Subcutaneous abdominal adipose tissue (tissue), 5 donors: ENCODE data around the gene NRIP1.

Experiments used
- H3K27ac ChIP-seq: one replicate; pipeline ENCODE4 v1.7.0; 2013; ENCODE audit warnings: low read depth, mild to moderate bottlenecking, inconsistent platforms, low read length, moderate library complexity
- H3K27me3 ChIP-seq, 5 donors: one replicate each; pipeline ENCODE4 v1.7.0; 2013; ENCODE audit warnings: low read length in 5 of 5, inconsistent platforms in 1 of 5; ENCODE audit not compliant: control insufficient read depth in 5 of 5, insufficient read depth in 4 of 5
- H3K36me3 ChIP-seq, 5 donors: one replicate each; pipeline ENCODE4 v1.7.0; 2013; ENCODE audit warnings: low read length in 5 of 5; ENCODE audit not compliant: control insufficient read depth in 5 of 5, insufficient read depth in 5 of 5
- H3K4me1 ChIP-seq, 5 donors: one replicate each; pipeline ENCODE4 v1.7.0; 2013; ENCODE audit warnings: low read length in 5 of 5, mild to moderate bottlenecking in 3 of 5, moderate library complexity in 1 of 5; ENCODE audit not compliant: control insufficient read depth in 5 of 5, insufficient read depth in 5 of 5
- H3K4me3 ChIP-seq, 5 donors: one replicate each; pipeline ENCODE4 v1.7.0; 2013; ENCODE audit warnings: low read length in 5 of 5, low read depth in 1 of 5
- H3K9ac ChIP-seq, 5 donors: one replicate each; pipeline ENCODE4 v1.7.0; 2013; ENCODE audit warnings: low read length in 5 of 5, mild to moderate bottlenecking in 4 of 5, moderate library complexity in 3 of 5
- H3K9me3 ChIP-seq, 5 donors: one replicate each; pipeline ENCODE4 v1.7.0; 2013; ENCODE audit warnings: low read length in 5 of 5; ENCODE audit not compliant: control insufficient read depth in 5 of 5
- donor health status: healthy.
- donor health status: healthy.
- donor health status: healthy.
- donor health status: healthy.
- donor health status: healthy.

The NRIP1 gene

DNA sequence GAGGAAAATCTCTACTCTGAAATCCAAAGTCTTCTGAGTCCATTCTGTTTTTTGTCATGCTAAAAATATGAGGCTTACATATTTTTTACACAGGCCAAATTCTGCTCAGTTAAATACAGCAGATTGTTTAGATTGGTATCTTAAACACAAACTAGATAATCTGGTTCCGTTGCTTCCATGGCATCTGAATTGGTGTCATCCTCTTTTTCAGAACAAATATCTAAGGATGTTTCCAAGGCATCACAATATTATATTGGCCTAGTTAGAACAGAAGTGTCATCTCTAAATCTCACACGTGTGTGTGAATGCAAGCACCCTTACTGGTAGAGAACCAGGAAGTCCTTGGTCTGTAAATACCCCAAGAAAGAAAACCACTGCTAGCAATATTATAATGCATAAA, 151.2 kb downstream of the NRIP1 start:
- Histone ChIP-seq H3K4me3 (no peak overlapping the region), H3K9me3 (no peaks in the 10 kb centered on the region), H3K9ac (no peak overlapping the region), H3K27me3 (no peaks in the 10 kb centered on the region), H3K27ac (no peak overlapping the region), H3K4me1 (peaks cover 0 to 20% (median 0%) of the 10 kb centered on the region in 5 donors), H3K36me3 (no peaks in the 10 kb centered on the region)

DNA sequence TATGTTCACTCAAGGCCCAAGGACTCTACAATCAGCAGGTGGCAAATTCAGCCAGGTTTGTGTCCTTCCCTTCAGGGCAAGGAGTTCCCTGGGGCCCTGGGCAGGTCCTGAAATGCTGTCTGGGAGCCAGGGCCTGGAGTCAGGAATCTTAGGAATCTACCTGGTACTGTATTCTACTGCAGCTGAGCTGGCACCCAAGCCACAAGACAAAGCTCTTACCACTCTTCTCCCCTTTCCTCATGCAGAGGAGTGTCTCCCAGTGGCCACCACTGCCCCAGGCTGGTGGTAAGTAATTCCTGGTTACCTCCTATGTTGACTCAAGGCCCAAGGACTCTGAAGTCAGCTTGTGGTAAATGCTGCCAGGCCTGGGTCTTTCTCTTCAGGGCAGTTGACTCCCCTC, 153.4 kb downstream of the NRIP1 start:
- Histone ChIP-seq H3K4me3 (no peak overlapping the region), H3K4me1 (no peaks in the 10 kb centered on the region), H3K27ac (no peak overlapping the region), H3K9ac (no peak overlapping the region), H3K27me3 (no peaks in the 10 kb centered on the region), H3K9me3 (no peaks in the 10 kb centered on the region), H3K36me3 (no peaks in the 10 kb centered on the region)
